Transverse colon (tissue), 4 donors: ENCODE results near the gene FGGY. TPM values are rescaled to one million over a fixed set of nuclear protein-coding genes. Genes with fewer than 3 reads are reported as not detected.
"Not testable (repeated sequence)": the region's sequence is repeated elsewhere in the genome, so short reads cannot be mapped to it uniquely, and the experiment has no call there.

Experiments
- DNase-seq: peaks from one replicate; pipeline ENCODE4 v3.0.0-alpha.2; 2019
- H3K27ac ChIP-seq, 4 donors: fragments of 200-600 bp; sonication (generic); 2 replicates each; pipeline ENCODE4 v1.5.1; 2016 to 2018; ENCODE audit warnings: inconsistent platforms in 4 of 4
- H3K27me3 ChIP-seq: fragments of 200-600 bp; sonication (generic); 2 replicates; pipeline ENCODE4 v1.5.1; 2017; ENCODE audit warnings: inconsistent platforms
- H3K36me3 ChIP-seq, 4 donors: fragments of 200-600 bp; sonication (generic); 2 replicates each; pipeline ENCODE4 v1.5.1; 2017 to 2019; ENCODE audit warnings: inconsistent platforms in 4 of 4
- H3K4me1 ChIP-seq, 4 donors: fragments of 200-600 bp; sonication (generic); 2 replicates each; pipeline ENCODE4 v1.5.1; 2017 to 2020; ENCODE audit warnings: inconsistent platforms in 4 of 4
- H3K4me3 ChIP-seq, 4 donors: fragments of 200-600 bp; sonication (generic); 1 replicate in 1 of 4; 2 replicates in 3 of 4; pipeline versions ENCODE4 v1.5.1 to v1.6.1; 2017 to 2019; ENCODE audit warnings: inconsistent platforms in 4 of 4
- H3K9me3 ChIP-seq, 2 donors: fragments of 200-600 bp; sonication (generic); 2 replicates each; pipeline ENCODE4 v1.5.1; 2017 to 2019; ENCODE audit warnings: inconsistent platforms in 2 of 2
- EP300 ChIP-seq: sonication (generic); formaldehyde crosslinking; IDR thresholded peaks from one replicate; pipeline ENCODE4 v1.6.1; 2017; ENCODE audit warnings: antibody characterized with exemption, low read depth
- POLR2A ChIP-seq: fragments of 450-650 bp; IDR thresholded peaks from one replicate; pipeline ENCODE4 v1.6.1; 2016; ENCODE audit warnings: antibody characterized with exemption, mild to moderate bottlenecking, moderate library complexity
- POLR2AphosphoS5 ChIP-seq, 3 donors: sonication (generic); formaldehyde crosslinking; IDR thresholded peaks; one replicate each; pipeline ENCODE4 v1.6.1; 2016; ENCODE audit warnings: antibody characterized with exemption in 3 of 3
- WGBS, 2 donors: methylation state at CpG; one replicate each; pipeline ENCODE4 v1.1.5; 2018; ENCODE audit warnings: low coverage in 1 of 2; 5-methylcytosine and 5-hydroxymethylcytosine counted together
- in situ Hi-C, 4 donors: fragments of 200-750 bp; cut with MboI; loops; one replicate each; pipeline versions ENCODE4 v1.15.0 to v1.15.1; 2017; ENCODE audit warnings: low sequenced_read_pairs in 3 of 4, low pct_ligation_motif_present in 1 of 4, low pct_unique_long_range_greater_than_20kb in 1 of 4
- intact Hi-C: fragments of 100-400 bp; cut with DNase I; formaldehyde crosslinking; loops from one replicate; pipeline ENCODE4 v1.15.1; 2023; ENCODE audit warnings: low total_unique reads
- total RNA-seq, 4 donors: library from RNA; depleted of rRNA; stranded (reverse); fragments of >200 nt; gene quantifications; one replicate each; pipeline ENCODE4 v1.1.0, GENCODE V29; 2016
- TF ChIP-seq, protein P1 (sequence below), 5 experiments: fragments of 200-600 bp in 3 of 5; fragments of 450-650 bp in 2 of 5; sonication (generic) in 3 of 5; IDR thresholded peaks; 1 replicate in 2 of 5; 2 replicates in 3 of 5; pipeline ENCODE4 v1.5.1; 2016 to 2017; ENCODE audit warnings: antibody characterized with exemption in 5 of 5, inconsistent platforms in 3 of 5, mild to moderate bottlenecking in 2 of 5, moderate library complexity in 1 of 5

FGGY gene
- total RNA-seq, 4 donors from 2014 or later: 18.2 to 97.7 (median 27.1) TPM

DNA sequence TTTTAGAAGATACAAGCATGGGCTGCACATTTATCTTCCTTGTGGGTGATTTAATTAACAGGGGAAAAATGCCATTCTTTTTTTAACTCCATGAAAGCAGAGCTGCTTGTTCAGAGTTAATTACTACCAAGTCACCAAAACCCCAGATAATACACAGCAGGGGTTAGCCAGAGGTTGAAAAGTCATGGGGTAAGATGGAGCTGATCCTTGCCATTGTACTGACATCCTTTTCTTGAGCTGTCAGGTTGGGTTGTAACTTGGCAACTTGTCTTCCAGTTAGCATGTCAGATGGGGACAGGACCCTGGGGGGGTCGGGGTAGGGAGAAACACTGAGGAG, 260.6 kb downstream of the FGGY start:
- 61% methylated on average over 1 of the region's 1 CpG; no CpG with 5 or more reads in 1 of the 2 donors for WGBS, 2 donors
- in situ Hi-C loops: no loop called here

DNA sequence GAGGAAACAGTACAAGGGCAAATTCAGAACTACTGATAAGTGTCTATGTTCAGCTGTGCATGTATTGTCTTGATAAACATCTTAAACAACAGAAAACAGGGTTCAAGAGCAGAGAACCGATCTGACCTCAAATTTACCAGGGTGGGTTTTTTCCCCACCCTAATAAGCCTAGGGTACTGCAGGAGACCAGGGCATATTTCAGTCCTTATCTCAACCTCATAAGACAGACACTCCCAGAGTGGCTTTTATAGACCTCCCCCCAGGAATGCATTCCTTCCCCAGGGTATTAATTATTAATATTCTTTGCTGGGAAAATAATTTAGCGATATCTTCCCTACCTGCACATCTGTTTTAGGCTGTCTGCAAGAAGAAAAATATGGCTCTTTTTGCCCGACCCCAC, 261.7 kb downstream of the FGGY start:
- H3K4me3 ChIP-seq, H3K9me3 ChIP-seq, H3K27me3 ChIP-seq, in situ Hi-C loops, intact Hi-C loops, H3K27ac ChIP-seq, H3K36me3 ChIP-seq, H3K4me1 ChIP-seq, DNase-seq: not testable (repeated sequence)
- WGBS, 2 donors: 90 to 97% methylated on average over 2 to 3 of the region's 3 CpGs

More for the DNA sequence above, 260.6 kb downstream of the FGGY start:
- Histone ChIP-seq H3K4me3 (no peak overlapping the region), H3K27ac (no peak overlapping the region), H3K4me1 (peaks cover 0 to 6% (median 0%) of the 10 kb centered on the region in 4 donors), H3K9me3 (peaks cover 4% of the 10 kb centered on the region in 2 donors), H3K36me3 (no peaks in the 10 kb centered on the region), H3K27me3 (no peaks in the 10 kb centered on the region)
- intact Hi-C loops: no loop called here
- no peak for DNase-seq
- TF ChIP-seq POLR2A (no peak), EP300 (no peak), POLR2AphosphoS5 (IDR thresholded peaks at IDR 0.05) (no peak)
- TF ChIP-seq, protein P1, sequence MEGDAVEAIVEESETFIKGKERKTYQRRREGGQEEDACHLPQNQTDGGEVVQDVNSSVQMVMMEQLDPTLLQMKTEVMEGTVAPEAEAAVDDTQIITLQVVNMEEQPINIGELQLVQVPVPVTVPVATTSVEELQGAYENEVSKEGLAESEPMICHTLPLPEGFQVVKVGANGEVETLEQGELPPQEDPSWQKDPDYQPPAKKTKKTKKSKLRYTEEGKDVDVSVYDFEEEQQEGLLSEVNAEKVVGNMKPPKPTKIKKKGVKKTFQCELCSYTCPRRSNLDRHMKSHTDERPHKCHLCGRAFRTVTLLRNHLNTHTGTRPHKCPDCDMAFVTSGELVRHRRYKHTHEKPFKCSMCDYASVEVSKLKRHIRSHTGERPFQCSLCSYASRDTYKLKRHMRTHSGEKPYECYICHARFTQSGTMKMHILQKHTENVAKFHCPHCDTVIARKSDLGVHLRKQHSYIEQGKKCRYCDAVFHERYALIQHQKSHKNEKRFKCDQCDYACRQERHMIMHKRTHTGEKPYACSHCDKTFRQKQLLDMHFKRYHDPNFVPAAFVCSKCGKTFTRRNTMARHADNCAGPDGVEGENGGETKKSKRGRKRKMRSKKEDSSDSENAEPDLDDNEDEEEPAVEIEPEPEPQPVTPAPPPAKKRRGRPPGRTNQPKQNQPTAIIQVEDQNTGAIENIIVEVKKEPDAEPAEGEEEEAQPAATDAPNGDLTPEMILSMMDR (IDR thresholded peaks at IDR 0.05): no peak

- DNase-seq: no peak
- Histone ChIP-seq H3K36me3 (no peaks in the 10 kb centered on the region), H3K27me3 (no peaks in the 10 kb centered on the region), H3K4me1 (peaks cover 0 to 6% (median 0%) of the 10 kb centered on the region in 4 donors), H3K9me3 (peaks cover 4% of the 10 kb centered on the region in 2 donors), H3K27ac (no peak overlapping the region), H3K4me3 (no peak overlapping the region)
- in situ Hi-C loops: no loop called here
- WGBS, 2 donors: 91 to 98% methylated on average over 6 of the region's 6 CpGs
- intact Hi-C loops: no loop called here
- TF ChIP-seq POLR2A: no peak
- no peak for TF ChIP-seq EP300
- TF ChIP-seq POLR2AphosphoS5 (IDR thresholded peaks at IDR 0.05): no peak
- TF ChIP-seq, protein P1 (IDR thresholded peaks at IDR 0.05): no peak
These were observed 264.0 kb downstream of the FGGY start for GRCh38 chr1:59560807-59561450.

- in situ Hi-C loops (no loop called here), intact Hi-C loops (no loop called here)
- Histone ChIP-seq H3K36me3 (no peaks in the 10 kb centered on the region), H3K4me3 (no peak overlapping the region), H3K9me3 (peaks cover 4% of the 10 kb centered on the region in 2 donors), H3K27ac (no peak overlapping the region), H3K4me1 (no peaks in the 10 kb centered on the region), H3K27me3 (no peaks in the 10 kb centered on the region)
- no peak for DNase-seq
- TF ChIP-seq POLR2AphosphoS5 (IDR thresholded peaks at IDR 0.05) (no peak), POLR2A (no peak), EP300 (no peak)
- TF ChIP-seq, protein P1 (IDR thresholded peaks at IDR 0.05): no peak
- WGBS, 2 donors: 83 to 93% methylated on average over 1 of the region's 1 CpG
These were observed 264.9 kb downstream of the FGGY start for GRCh38 chr1:59561796-59562195.
